Raji (cell line): ENCODE results near the gene KLK12.

Experiments
- POLR2A ChIP-seq: IDR thresholded peaks from 2 replicates; pipeline ENCODE4 v1.6.1; 2011; ENCODE audit warnings: low read depth, low read length, control low read depth; ENCODE audit not compliant: insufficient read depth

The KLK12 gene

DNA sequence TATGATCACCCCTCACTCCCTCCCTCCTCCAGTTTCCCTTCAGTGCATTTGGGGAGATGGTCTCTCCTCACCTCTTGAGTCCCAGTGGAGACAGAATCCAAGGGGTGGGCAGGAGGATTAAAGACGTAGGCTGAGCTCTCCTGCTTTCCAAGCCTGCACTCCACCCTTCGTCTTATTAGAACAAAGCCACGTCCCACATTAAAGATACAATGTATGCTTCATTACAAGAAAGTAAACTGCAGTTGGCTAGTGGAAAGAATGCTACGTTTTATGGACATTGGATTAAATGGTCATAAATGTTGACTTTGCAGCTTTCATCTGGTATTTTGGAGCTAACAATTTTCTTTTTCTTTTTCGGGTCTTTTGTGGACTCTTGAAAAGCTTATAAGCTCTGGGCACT is 6.9 kb downstream of the KLK12 start:
- no peak for TF ChIP-seq POLR2A

- no peak for TF ChIP-seq POLR2A
Measured at GRCh38 chr19:51027126-51027806, 7.5 kb downstream of the KLK12 start.

- TF ChIP-seq POLR2A = no peak
Measured at GRCh38 chr19:51026554-51026831, 8.3 kb downstream of the KLK12 start, which contains the start of gene KLK11. Gene KLK11, minus strand, starts transcription at chr19:51026616. Its CDS starts 985 bp downstream, at chr19:51025631.

- TF ChIP-seq POLR2A = no peak
Measured at GRCh38 chr19:51025809-51026553, 8.8 kb downstream of the KLK12 start.

GRCh38 chr19:51025401-51025800 is 9.4 kb downstream of the KLK12 start:
- no peak for TF ChIP-seq POLR2A

DNA sequence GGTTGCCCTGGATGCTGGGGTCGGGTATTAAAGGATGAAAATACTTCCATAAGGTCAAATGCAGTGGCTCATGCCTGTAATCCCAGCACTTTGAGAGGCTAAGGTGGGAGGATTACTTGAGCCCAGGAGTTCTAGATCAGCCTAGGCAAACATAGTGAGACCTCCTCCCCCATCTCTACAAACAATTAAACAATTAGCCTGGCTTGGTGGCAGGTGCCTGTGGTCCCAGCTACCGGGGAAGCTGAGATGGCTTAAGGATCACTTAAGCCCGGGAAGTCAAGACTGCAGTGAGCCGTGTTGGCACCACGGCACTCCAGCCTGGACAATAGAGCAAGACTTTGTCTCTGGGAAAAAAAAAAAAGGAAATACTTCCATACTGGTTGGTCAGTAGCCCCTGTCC is 9.9 kb downstream of the KLK12 start:
- TF ChIP-seq POLR2A = no peak

GRCh38 chr19:51023946-51024345 is 10.9 kb downstream of the KLK12 start:
- no peak for TF ChIP-seq POLR2A

DNA sequence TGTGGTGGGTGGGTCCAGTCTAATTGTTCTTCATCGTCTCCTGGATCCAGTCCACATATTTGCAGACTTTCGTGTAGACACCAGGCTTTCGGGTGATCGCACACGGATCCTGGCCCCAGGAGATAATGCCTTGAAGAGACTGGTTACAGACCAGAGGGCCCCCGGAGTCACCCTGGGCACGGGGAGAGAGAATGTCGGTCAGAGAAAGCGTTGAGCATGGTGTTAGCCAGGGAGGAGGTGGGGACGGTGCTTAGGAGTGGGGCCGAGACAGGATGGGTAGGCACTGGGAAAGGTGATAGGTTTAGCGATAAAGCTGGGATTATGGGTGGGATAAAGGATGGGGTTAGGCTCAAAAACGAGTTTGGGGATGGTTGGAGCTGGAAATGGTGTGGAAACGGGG is 12.3 kb downstream of the KLK12 start:
- TF ChIP-seq POLR2A = no peak

DNA sequence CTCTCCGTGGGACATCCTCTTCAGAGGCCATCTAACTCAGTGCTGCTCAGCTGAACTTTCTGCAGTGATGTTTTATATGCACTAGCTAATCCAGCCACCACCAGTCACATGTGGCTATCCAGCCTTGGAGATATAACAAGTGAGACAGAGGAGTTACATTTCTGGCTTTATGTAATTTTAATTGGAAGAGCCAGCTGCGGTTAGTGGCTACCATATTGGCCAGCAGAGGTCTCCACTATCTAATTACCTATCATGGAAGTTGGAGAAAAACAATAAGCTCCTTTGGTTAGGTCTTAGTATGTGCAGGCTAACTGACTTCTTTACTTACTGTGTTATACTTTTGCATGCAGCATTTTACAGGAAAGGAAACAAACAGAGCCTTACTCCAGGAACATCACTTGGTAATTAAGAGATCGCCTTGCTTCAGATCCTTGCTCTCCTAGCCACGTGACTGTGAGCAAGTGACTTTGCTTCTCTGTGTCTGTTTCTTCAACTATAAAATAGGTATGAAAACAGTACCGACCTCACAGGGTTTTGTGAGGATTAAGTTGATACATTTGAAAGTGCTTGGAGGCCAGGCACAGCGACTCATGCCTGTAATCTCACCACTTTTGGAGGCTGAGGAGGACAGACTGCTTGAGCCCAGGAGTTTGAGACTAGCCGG is 13.7 kb downstream of the KLK12 start:
- TF ChIP-seq POLR2A = no peak

DNA sequence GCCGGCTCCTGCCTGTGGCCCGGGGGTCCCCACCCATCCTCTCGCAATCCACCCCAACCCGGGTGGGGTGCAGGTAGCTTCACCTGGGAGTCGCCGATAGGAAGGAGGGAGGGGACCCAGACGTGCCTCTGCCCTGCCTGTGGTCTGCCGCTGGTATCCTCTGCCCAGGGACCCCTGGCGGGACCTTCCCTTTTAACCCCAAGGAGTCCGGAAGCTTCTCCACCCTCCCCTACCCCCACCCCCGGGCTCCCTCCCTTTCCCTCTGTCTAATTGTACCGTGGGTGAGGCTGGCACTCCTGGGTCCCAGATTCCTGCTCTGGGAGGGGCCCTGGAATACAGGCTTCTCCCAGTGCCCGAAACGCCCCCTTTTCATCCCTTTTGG is 15.3 kb downstream of the KLK12 start, which contains the start of gene KLK10:
TSS of gene KLK10 (minus strand) at position 166 of the 382 bp plus-strand sequence. CDS start 579 bp downstream, outside the sequence.
- no peak for TF ChIP-seq POLR2A

DNA sequence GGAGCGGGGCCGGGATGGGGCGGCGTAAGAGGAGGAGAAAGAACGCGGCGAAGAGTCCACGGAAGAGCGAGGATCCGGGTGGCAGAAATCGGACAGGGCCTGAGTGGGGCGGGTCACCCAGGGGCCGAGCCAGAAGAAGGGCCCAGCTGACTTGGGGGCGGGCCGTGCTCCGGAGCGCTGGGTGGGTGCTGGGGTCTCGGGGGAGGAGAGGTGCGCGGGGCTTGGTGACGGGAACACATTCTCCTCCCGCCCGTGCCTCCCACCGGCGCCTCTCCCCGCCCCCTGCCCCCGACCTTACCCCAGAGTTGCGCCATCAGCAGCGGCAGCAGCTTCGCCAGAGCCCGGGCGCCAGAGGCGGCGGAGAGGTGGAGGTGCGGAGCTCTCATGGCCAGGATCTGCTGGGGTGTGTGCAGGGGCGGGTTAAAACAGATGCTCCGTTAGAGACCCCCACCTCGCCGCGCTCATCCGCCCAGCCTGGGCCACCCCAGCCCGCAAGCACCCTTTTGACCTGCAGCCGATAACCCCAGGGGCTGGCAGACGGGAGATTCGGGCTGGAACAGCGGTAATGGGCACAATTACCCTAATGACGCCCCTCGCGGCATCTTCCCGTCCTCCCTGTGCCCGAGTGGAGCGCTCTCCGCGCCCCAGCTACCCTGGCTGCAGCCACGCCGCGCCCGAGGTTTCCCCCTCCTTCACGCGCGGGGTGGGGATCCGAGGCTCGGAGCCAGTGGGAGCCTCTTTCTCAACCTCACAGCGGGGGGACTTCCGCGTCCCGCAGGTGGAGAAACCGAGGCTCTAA is 15.9 kb downstream of the KLK12 start:
- no peak for TF ChIP-seq POLR2A

- TF ChIP-seq POLR2A = no peak
Measured at GRCh38 chr19:51016798-51017683, 17.8 kb downstream of the KLK12 start.

- TF ChIP-seq POLR2A = no peak
Measured at GRCh38 chr19:51015691-51016267, 19.0 kb downstream of the KLK12 start.

DNA sequence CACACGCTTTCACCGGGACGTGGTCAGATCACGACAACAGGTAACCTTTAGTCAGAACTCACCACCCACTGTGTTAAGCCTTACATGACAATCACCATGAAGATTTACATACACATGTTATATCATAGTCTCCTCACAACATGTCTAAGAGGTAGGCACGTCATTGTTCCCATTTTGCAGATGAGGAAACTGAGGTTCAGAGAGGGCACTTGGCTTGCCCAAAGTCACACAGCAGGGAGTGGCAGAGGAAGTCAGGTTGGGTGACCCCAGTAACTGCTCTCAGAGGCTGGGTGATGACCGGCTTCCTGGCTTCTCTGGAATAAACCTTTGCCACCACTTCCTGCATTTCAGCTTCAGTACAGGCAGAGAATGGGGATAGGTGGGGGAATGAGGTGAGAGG is 20.6 kb downstream of the KLK12 start:
- no peak for TF ChIP-seq POLR2A

GRCh38 chr19:51012661-51013190 is 22.1 kb downstream of the KLK12 start:
- TF ChIP-seq POLR2A = no peak
